Activated CD8-positive, alpha-beta memory T cell treated with anti-CD3 and anti-CD28 coated beads, Interleukin-2, amount 50 U/mL, for 48 hours (primary cell): ENCODE measurements around the gene PPP1R1A.

Experiments used
- DNase-seq: peaks from one replicate; pipeline ENCODE4 v3.0.0-alpha.2; 2020

Gene PPP1R1A, protein sequence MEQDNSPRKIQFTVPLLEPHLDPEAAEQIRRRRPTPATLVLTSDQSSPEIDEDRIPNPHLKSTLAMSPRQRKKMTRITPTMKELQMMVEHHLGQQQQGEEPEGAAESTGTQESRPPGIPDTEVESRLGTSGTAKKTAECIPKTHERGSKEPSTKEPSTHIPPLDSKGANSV

GRCh38 chr12:54588110-54588889 lies at the start of gene PPP1R1A:
TSS of gene PPP1R1A (minus strand) at chr12:54588659. CDS start at chr12:54588488, 171 bp downstream.
- DNase-seq = no peak

DNA sequence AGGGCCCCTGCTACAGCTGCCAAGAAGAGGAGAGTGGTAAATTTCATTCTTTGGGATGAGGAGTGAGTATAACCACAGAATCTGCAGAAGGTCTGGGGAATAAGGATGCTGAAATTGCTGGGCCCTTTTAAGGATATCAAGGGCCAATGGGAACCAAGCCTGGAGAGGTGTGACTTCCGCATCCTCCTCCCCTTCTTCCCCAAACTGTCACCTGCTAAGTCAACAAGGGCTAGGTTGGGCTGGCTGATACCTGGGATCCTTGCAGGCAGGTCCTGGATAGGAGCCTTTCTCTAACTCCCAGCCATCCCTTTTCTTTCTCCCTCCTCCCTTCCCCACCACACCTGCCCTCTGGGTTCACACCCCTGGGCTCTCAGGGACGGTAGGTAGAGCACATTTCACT lies 46.3 kb upstream of the PPP1R1A start, which contains the start of gene LACRT:
Gene LACRT, minus strand, starts transcription at position 101 of the 400 bp plus-strand sequence. Its CDS starts 54 bp downstream, at position 47.
- peak; percentile 12 for DNase-seq

- DNase-seq = peak; percentile 8
These were observed 43.7 kb upstream of the PPP1R1A start for GRCh38 chr12:54631988-54632728.

- peak; percentile 12 for DNase-seq
These were observed 43.1 kb upstream of the PPP1R1A start for GRCh38 chr12:54631551-54631950.

DNA sequence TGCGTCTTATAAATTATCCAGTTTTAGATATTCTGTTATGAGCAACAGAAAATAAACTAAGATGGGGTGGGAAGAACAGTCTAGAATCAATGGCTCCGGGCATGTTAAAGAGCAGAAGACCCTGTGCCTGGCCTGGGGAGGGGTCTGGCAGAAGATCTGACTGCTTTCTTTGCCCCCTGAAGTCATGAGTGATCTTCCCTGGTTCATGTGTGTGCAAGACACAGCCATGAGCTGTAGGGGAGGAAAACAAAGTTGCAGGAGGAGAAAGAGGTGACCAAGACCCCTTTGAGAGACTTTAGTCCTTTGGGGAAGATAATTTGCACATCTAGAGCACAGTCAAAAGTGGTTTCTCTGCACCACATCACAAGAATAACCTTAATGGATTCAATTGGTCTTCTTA lies 41.5 kb upstream of the PPP1R1A start:
- DNase-seq = peak; percentile 4

GRCh38 chr12:54628186-54628846 lies 39.9 kb upstream of the PPP1R1A start:
- peak; percentile 10 for DNase-seq

- DNase-seq = peak; percentile 6
These were observed 38.8 kb upstream of the PPP1R1A start for GRCh38 chr12:54627304-54627703.

DNA sequence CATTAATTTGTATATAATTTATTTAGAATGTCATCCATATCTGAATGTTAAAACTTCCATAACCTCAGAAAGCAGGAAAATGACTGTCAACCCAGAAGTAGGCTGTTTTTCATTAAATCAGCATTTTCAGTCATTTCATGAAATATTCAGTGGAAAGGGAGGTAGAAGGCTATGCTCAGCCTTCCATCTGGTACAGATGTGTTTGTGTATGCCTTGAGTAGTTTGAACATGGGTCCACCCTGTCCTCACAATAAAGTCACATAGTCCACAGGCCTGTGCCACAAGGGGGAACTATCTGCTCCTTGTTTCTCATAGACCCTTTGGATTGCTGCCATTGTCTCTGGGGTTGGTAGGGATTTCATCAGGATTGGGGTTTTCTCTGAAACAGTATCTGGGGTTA lies 37.1 kb upstream of the PPP1R1A start:
- no peak for DNase-seq

DNA sequence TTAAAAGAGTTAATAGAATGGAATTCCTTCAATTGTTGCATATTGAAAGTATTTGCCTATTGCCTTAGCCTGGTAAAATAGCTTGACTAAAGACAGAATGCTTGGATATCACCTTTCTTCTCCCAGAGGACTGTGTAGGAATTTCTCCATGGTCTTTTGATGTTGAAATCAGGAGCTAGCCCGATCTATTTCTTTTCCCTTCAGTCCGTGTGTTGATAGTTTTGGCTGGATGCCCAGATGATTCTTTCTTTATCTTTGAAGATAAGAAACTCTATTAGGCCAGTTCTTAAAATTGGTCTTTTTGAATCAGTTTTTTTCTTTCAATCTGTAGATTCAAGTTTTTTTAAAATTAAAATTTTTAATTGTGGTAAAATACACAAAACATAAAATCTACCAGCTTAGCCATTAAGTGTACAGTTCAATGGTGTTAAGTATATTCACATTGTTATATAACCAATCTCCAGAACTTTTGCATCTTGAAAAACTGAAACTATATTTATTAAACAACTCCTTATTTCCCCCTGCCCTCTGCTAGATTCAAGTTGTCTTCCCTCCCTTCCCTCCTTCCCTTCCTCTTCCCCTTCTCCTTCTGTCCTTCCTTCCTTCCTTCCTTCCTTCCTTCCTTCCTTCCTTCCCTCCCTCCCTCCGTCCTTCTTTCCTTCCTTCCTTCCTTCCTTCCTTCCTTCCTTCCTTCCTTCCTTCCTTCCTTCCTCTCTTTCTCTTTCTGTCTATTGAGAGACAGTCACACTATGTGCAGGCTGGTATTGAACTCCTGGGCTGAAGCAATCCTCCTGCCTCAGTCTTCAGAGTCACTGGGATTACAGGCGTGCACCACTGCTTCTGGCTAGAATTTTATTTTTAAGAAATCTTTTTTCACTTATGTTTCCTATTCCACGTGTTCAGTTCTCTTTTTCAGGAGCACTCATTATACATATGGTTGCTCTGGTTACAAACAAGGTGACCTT lies 36.1 kb upstream of the PPP1R1A start:
- DNase-seq = no peak

DNA sequence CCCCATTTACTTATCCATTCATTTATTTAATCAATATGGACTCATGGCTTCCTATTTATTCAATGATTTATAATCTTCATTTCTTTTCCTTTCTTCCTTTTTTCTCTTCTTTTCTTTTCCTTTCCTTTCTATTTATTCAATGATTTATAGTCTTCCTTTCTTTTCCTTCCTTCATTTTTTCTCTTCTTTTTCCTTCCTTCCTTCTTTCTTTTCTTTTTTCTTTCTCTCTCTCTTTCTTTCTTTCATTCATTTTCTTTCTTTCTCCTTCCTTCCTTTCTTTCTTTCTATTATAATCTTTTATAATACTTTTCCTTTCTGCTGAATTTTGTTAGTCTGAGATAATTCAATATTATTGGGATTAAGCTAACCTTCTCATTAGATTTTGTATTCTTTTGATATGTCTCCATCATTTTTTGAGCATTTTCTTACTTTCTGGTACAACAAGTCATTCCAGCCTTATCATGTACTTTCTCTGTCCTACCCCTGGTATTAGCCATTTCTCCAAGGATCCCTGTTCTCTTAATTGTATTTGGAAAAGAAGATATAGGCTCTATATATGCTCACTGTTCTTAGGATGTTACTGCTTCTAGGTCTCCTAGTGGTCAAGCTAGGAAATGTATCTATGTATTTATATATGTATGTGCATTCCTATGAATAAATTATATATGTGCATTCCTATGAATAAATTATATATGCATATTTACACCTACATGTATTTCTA lies 34.2 kb upstream of the PPP1R1A start:
- no peak for DNase-seq

GRCh38 chr12:54616933-54617680 lies 28.6 kb upstream of the PPP1R1A start:
- peak; percentile 15 for DNase-seq

DNA sequence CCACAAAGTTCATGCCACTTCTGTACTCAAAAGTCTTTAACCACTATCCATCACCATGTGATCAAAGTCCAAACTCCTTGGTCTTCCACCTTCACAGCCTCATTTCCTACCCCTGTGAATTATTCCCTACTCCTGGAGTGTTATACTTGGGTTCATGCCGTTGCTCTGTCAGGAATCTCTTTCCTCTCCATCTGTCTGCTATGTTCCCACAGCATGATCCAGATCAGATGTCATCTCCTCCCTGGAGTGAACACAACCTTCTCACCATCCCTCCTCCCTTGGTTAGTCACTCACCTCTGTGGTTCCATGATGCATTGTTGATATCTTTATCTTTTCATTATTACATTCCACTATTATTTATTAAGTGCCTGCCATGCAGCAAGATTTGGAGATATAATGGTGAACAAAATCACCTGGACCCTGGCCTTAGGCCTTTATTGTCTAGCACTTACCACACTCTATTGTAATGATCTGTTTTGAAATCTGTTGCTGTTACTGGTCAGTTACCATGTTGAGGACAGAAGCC lies 23.8 kb upstream of the PPP1R1A start:
- no peak for DNase-seq

DNA sequence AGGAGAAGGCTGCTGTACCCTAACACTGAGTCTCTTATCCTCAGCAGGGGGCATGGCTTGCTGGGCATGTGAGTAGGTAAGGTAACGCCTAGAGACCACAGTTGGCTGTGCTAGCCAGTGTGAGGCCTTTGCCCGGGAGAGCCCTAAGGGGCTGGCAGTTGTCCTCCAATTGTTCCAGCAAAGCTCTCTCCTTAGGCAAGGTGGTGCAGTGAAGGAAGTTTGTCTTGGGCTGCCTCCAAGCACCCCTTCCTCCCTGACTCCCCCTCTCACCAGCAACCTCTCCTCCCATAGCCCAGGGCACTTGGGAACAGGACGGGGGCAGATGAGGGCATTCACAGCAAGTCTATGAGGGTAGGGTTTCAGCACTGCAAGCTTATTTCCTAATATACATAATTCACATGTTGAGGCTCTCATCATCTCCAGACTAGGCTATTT lies 23.3 kb upstream of the PPP1R1A start:
- DNase-seq = no peak

- no peak for DNase-seq
These were observed 20.3 kb upstream of the PPP1R1A start for GRCh38 chr12:54608769-54609168.

- DNase-seq = no peak
These were observed 19.7 kb upstream of the PPP1R1A start for GRCh38 chr12:54608156-54608555.

GRCh38 chr12:54606556-54606955 lies 18.1 kb upstream of the PPP1R1A start:
- no peak for DNase-seq

- peak; percentile 15 for DNase-seq
These were observed 16.9 kb upstream of the PPP1R1A start for GRCh38 chr12:54605138-54605970.

DNA sequence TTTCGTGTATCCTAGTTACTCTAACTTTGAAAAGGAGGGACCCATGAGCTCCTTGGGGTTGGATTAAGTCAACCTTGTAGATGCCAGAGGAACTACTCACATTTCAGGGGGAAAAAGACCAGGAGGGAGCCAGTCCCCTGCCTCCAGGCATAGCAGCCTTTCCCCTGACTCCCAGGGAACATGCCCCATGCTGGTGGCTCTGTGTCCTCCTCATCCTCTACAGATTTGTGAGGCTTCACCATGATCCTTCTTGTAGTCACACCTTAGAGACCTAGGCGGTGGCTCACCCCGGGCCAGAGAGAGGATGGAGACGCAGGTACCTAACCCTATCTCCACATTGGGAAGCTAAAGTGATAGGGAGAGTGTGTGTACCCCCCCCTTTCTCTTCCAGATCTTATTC lies 16.0 kb upstream of the PPP1R1A start:
- peak; percentile 32 for DNase-seq

- DNase-seq = peak; percentile 20
These were observed 15.4 kb upstream of the PPP1R1A start for GRCh38 chr12:54603872-54604271.
